GM23338 (cell line): Measurements from ENCODE around the gene MLF1. TPM values are rescaled to one million over a fixed set of nuclear protein-coding genes. Genes with fewer than 3 reads are reported as not detected.

Source experiments
- ATAC-seq: fragments of 200-7000 bp; cut with Tn5 transposase; 3 replicates; pipeline ENCODE4 v1.9.1; 2020
- DNase-seq: peaks from one replicate; pipeline ENCODE4 v3.0.0-alpha.2; 2015; ENCODE audit warnings: low spot score
- H2AFZ ChIP-seq: fragments of 200-600 bp; sonication (generic); 2 replicates; pipeline ENCODE4 v1.8.0; 2016; ENCODE audit warnings: antibody characterized with exemption, mild to moderate bottlenecking, moderate library complexity
- H3F3A ChIP-seq: fragments of 200-600 bp; sonication (generic); replicated peaks from 2 replicates; pipeline ENCODE4 v1.8.0; 2017; ENCODE audit warnings: antibody characterized with exemption, mixed run types, low read depth
- H3K27ac ChIP-seq: fragments of 200-600 bp; sonication (generic); 2 replicates; pipeline ENCODE4 v1.6.1; 2016; ENCODE audit warnings: low read depth
- H3K27me3 ChIP-seq: fragments of 200-600 bp; sonication (generic); 2 replicates; pipeline ENCODE4 v1.8.0; 2016; ENCODE audit warnings: mild to moderate bottlenecking, mixed run types, moderate library complexity; ENCODE audit not compliant: insufficient read depth
- H3K36me3 ChIP-seq: fragments of 200-600 bp; sonication (generic); 2 replicates; pipeline ENCODE4 v1.8.0; 2016; ENCODE audit warnings: mild to moderate bottlenecking; ENCODE audit not compliant: insufficient read depth
- H3K4me1 ChIP-seq: fragments of 200-600 bp; sonication (generic); 2 replicates; pipeline ENCODE4 v1.8.0; 2016; ENCODE audit warnings: mild to moderate bottlenecking, moderate library complexity; ENCODE audit not compliant: insufficient read depth
- H3K4me2 ChIP-seq: fragments of 200-600 bp; sonication (generic); 2 replicates; pipeline ENCODE4 v1.7.1; 2017; ENCODE audit warnings: mixed run types
- H3K4me3 ChIP-seq: fragments of 200-600 bp; sonication (generic); 2 replicates; pipeline ENCODE4 v1.6.1; 2016; ENCODE audit warnings: mixed run types
- H3K79me2 ChIP-seq: fragments of 200-600 bp; sonication (generic); replicated peaks from 2 replicates; pipeline ENCODE4 v1.8.0; 2017; ENCODE audit warnings: mild to moderate bottlenecking; ENCODE audit not compliant: insufficient read depth
- H3K9me2 ChIP-seq: fragments of 200-600 bp; sonication (generic); 2 replicates; pipeline ENCODE4 v1.8.0; 2017; ENCODE audit not compliant: insufficient read depth
- H4K20me1 ChIP-seq: fragments of 200-600 bp; sonication (generic); replicated peaks from 2 replicates; pipeline ENCODE4 v1.8.0; 2017; ENCODE audit warnings: mild to moderate bottlenecking; ENCODE audit not compliant: insufficient read depth
- H3K27ac Mint-ChIP-seq: 2 replicates; pipeline ENCODE4 v1.8.0; 2020; ENCODE audit warnings: inconsistent platforms, mild to moderate bottlenecking, moderate library complexity, mixed read lengths
- H3K27me3 Mint-ChIP-seq: 3 replicates; pipeline ENCODE4 v1.8.0; 2022; ENCODE audit warnings: low read depth, mild to moderate bottlenecking, moderate library complexity, mixed read lengths, inconsistent platforms; ENCODE audit not compliant: insufficient read depth, poor library complexity
- H3K36me3 Mint-ChIP-seq: 3 replicates; pipeline ENCODE4 v1.8.0; 2021; ENCODE audit warnings: low read depth, mild to moderate bottlenecking, inconsistent platforms, moderate library complexity, mixed read lengths
- H3K4me1 Mint-ChIP-seq: 3 replicates; pipeline ENCODE4 v1.8.0; 2020; ENCODE audit warnings: mild to moderate bottlenecking, inconsistent platforms, mixed read lengths
- H3K4me3 Mint-ChIP-seq: 3 replicates; pipeline ENCODE4 v1.8.0; 2021; ENCODE audit warnings: moderate library complexity, mild to moderate bottlenecking, inconsistent platforms, mixed read lengths
- H3K9me3 Mint-ChIP-seq: 3 replicates; pipeline ENCODE4 v1.8.0; 2020; ENCODE audit warnings: moderate library complexity, mild to moderate bottlenecking, inconsistent platforms, mixed read lengths
- CREB1 ChIP-seq: fragments of 250-450 bp; sonication (Bioruptor Pico); IDR thresholded peaks from 2 replicates; pipeline ENCODE4 v1.5.0; 2020; ENCODE audit warnings: low read depth, mild to moderate bottlenecking, moderate library complexity
- CTCF ChIP-seq, 2 experiments: fragments of 200-600 bp in 1 of 2; sonication (generic) in 1 of 2; conservative IDR thresholded peaks; 2 replicates each; pipeline versions ENCODE4 v1.5.1 to v1.6.1; 2016 to 2017; ENCODE audit warnings: antibody characterized with exemption in 2 of 2, low read depth in 2 of 2, mild to moderate bottlenecking in 2 of 2, moderate library complexity in 1 of 2
- ETS1 ChIP-seq: IDR thresholded peaks from 2 replicates; pipeline ENCODE4 v1.6.1; 2016; ENCODE audit warnings: antibody characterized with exemption
- EZH2 ChIP-seq: fragments of 200-600 bp; sonication (generic); IDR thresholded peaks from one replicate; pipeline ENCODE4 v1.8.0; 2017; ENCODE audit warnings: antibody characterized with exemption, mild to moderate bottlenecking, low read depth; ENCODE audit not compliant: unreplicated experiment
- NANOG ChIP-seq: IDR thresholded peaks from 2 replicates; pipeline ENCODE4 v1.6.1; 2016; ENCODE audit warnings: antibody characterized with exemption, borderline replicate concordance
- REST ChIP-seq: IDR thresholded peaks from one replicate; pipeline ENCODE4 v1.6.1; 2018; ENCODE audit warnings: antibody characterized with exemption; ENCODE audit not compliant: unreplicated experiment
- ZNF114 ChIP-seq: fragments of 250-450 bp; sonication (Bioruptor Pico); IDR thresholded peaks from 2 replicates; pipeline ENCODE4 v1.5.0; 2020; ENCODE audit warnings: mild to moderate bottlenecking, moderate library complexity
- polyA plus RNA-seq: library from polyadenylated mRNA; unstranded; fragments of >200 nt; fragmentation: Nextera tagmentation; extraction: Ambion mirVana; gene quantifications from 2 replicates; pipeline ENCODE4 v1.2.1, GENCODE V29; 2016
- total RNA-seq: library from RNA; depleted of rRNA; stranded (reverse); fragments of >200 nt; shearing (Covaris generic); gene quantifications from 2 replicates; pipeline ENCODE4 v1.2.3, GENCODE V29; 2014

The MLF1 gene
- total and polyA plus RNA-seq, 2 experiments from 2014 or later: 36.6 to 63.6 TPM

GRCh38 chr3:158532099-158532734 is 38.8 kb upstream of the MLF1 start:
- no peak for ATAC-seq
- Histone ChIP-seq H3K4me2 (no peak overlapping the region), H2AFZ (no peak overlapping the region), H3K4me1 (no peaks in the 10 kb centered on the region), H3F3A (no peaks in the 10 kb centered on the region), H3K4me3 (no peak overlapping the region), H4K20me1 (no peaks in the 10 kb centered on the region), H3K9me2 (no peaks in the 10 kb centered on the region), H3K36me3 (no peaks in the 10 kb centered on the region), H3K27me3 (no peaks in the 10 kb centered on the region), H3K27ac (no peak overlapping the region), H3K79me2 (no peaks in the 10 kb centered on the region)
- Mint-ChIP-seq H3K4me3 (no peak overlapping the region), H3K27me3 (no peaks in the 10 kb centered on the region), H3K9me3 (no peaks in the 10 kb centered on the region), H3K27ac (no peak overlapping the region), H3K36me3 (no peaks in the 10 kb centered on the region), H3K4me1 (peaks cover 3% of the 10 kb centered on the region; the same call in 2 of the 3 replicates)
- peak; percentile 54 for DNase-seq
- TF ChIP-seq REST: no peak
- TF ChIP-seq ZNF114 (CRISPR knock-in tag): no peak
- TF ChIP-seq CTCF (conservative IDR thresholded peaks at IDR 0.05; ENCODE audit: low read depth in 2 of 2): peak; percentile 74 to 75
- TF ChIP-seq CREB1: no peak

- no peak overlapping the region for H3K4me2 ChIP-seq
- H3K4me3 ChIP-seq: no peak overlapping the region
- H4K20me1 ChIP-seq: no peaks in the 10 kb centered on the region
- H3K27ac ChIP-seq: no peak overlapping the region
- Mint-ChIP-seq H3K4me1 (peaks cover 2% of the 10 kb centered on the region; the same call in 2 of the 3 replicates), H3K9me3 (no peaks in the 10 kb centered on the region), H3K36me3 (no peaks in the 10 kb centered on the region), H3K27ac (no peak overlapping the region), H3K27me3 (no peaks in the 10 kb centered on the region), H3K4me3 (no peak overlapping the region)
- no peaks in the 10 kb centered on the region for H3F3A ChIP-seq
- ATAC-seq (no peak), DNase-seq (no peak)
- no peaks in the 10 kb centered on the region for H3K36me3 ChIP-seq
- no peaks in the 10 kb centered on the region for H3K27me3 ChIP-seq
- H3K4me1 ChIP-seq: no peaks in the 10 kb centered on the region
- H2AFZ ChIP-seq: no peak overlapping the region
- no peaks in the 10 kb centered on the region for H3K9me2 ChIP-seq
- H3K79me2 ChIP-seq: no peaks in the 10 kb centered on the region
- TF ChIP-seq NANOG: no peak
- no peak for TF ChIP-seq CTCF (conservative IDR thresholded peaks at IDR 0.05; ENCODE audit: low read depth in 2 of 2)
- TF ChIP-seq EZH2: no peak
- TF ChIP-seq ETS1: no peak
Measured at GRCh38 chr3:158535918-158536317, 35.1 kb upstream of the MLF1 start.
